GM12801 (cell line): ENCODE measurements around the gene DBNDD2.

ENCODE experiments used
- CTCF ChIP-seq: IDR thresholded peaks from one replicate; pipeline ENCODE4 v1.5.1; 2011; ENCODE audit warnings: control low read depth; ENCODE audit not compliant: insufficient read length; ENCODE audit errors: extremely low read depth

Gene DBNDD2

GRCh38 chr20:45456632-45457031, 48.5 kb downstream of the DBNDD2 start:
- TF ChIP-seq CTCF = no peak

- no peak for TF ChIP-seq CTCF
These were observed 51.5 kb downstream of the DBNDD2 start for GRCh38 chr20:45459606-45460005.
